Left lung (tissue), 10 donors: Measurements from ENCODE around the gene NFE2L3. TPM values are rescaled to one million over a fixed set of nuclear protein-coding genes. Genes with fewer than 3 reads are reported as not detected.
A peak's percentile ranks its signal among the peaks of the same experiment; 100 is the strongest.
"Not testable (repeated sequence)": the region's sequence is repeated elsewhere in the genome, so short reads cannot be mapped to it uniquely, and the experiment has no call there.

Experiments
- ATAC-seq: fragments of 200-7000 bp; cut with Tn5 transposase; one replicate; pipeline ENCODE4 v1.9.1; 2020; ENCODE audit warnings: moderate library complexity
- DNase-seq, 4 donors: peaks; one replicate each; pipeline ENCODE4 v3.0.0-alpha.2; 2013 to 2020
- H3K27ac ChIP-seq, 2 donors: fragments of 200-600 bp; sonication (generic) in 1 of 2; one replicate each; pipeline versions ENCODE4 v1.5.0 to v1.8.0; 2020 to 2021
- H3K27me3 ChIP-seq, 2 donors: fragments of 200-600 bp; sonication (generic) in 1 of 2; one replicate each; pipeline versions ENCODE4 v1.5.0 to v1.8.0; 2020 to 2021
- H3K36me3 ChIP-seq, 2 donors: fragments of 200-600 bp; sonication (generic) in 1 of 2; one replicate each; pipeline versions ENCODE4 v1.5.0 to v1.8.0; 2020 to 2021
- H3K4me1 ChIP-seq, 2 donors: fragments of 200-600 bp; one replicate each; pipeline ENCODE4 v1.8.0; 2021
- H3K4me3 ChIP-seq, 2 donors: fragments of 200-600 bp; sonication (generic) in 1 of 2; one replicate each; pipeline versions ENCODE4 v1.5.0 to v1.8.0; 2020 to 2021; ENCODE audit warnings: mild to moderate bottlenecking in 1 of 2
- H3K9me3 ChIP-seq, 2 donors: fragments of 200-600 bp; sonication (generic) in 1 of 2; one replicate each; pipeline versions ENCODE4 v1.5.0 to v1.8.0; 2020 to 2021
- CTCF ChIP-seq, 2 donors: fragments of 200-600 bp; sonication (generic) in 1 of 2; IDR thresholded peaks; one replicate each; pipeline versions ENCODE4 v1.5.0 to v1.8.0; 2021; ENCODE audit warnings: antibody characterized with exemption in 2 of 2
- intact Hi-C, 2 donors: fragments of 100-400 bp; cut with DNase I; formaldehyde crosslinking; loops; one replicate each; pipeline versions ENCODE4 v1.11.2 to v1.14.2; 2022
- polyA plus RNA-seq, 6 donors: library from polyadenylated mRNA; unstranded; fragments of 120-200 nt; gene quantifications; one replicate each; pipeline ENCODE4 v1.2.1, GENCODE V29; 2013; ENCODE audit not compliant: insufficient read length in 6 of 6
- total RNA-seq, 2 donors: library from RNA; stranded (reverse); fragmentation: NEBNext Ultra II Directional; extraction: Animal tissue kit (Norgen Biotek cat#: 25700); gene quantifications; one replicate each; pipeline ENCODE4 v1.2.1, GENCODE V29; 2021
- donor health status: DM: no; HTN: yes; CAD: no.
- donor health status: DM: no; HTN: no; CAD: no.

The NFE2L3 gene
- total and polyA plus RNA-seq, 8 donors: 4.9 to 20.8 (median 19.1) TPM

- H3K27ac ChIP-seq: no peak overlapping the region
- H3K4me3 ChIP-seq: no peak overlapping the region
- no peaks in the 10 kb centered on the region for H3K27me3 ChIP-seq
- intact Hi-C loops: no loop called here
- TF ChIP-seq CTCF (IDR thresholded peaks at IDR 0.05): no peak
- ATAC-seq: no peak
- H3K4me1 ChIP-seq: peaks cover 3 to 10% of the 10 kb centered on the region in 2 donors
- H3K9me3 ChIP-seq: no peaks in the 10 kb centered on the region
- no peak for DNase-seq
- no peaks in the 10 kb centered on the region for H3K36me3 ChIP-seq
Observed at GRCh38 chr7:26145238-26145637, 6.8 kb upstream of the NFE2L3 start.

- H3K36me3 ChIP-seq: no peaks in the 10 kb centered on the region
- no peak overlapping the region for H3K4me3 ChIP-seq
- TF ChIP-seq CTCF (IDR thresholded peaks at IDR 0.05): no peak
- peaks cover 0 to 3% of the 10 kb centered on the region in 2 donors for H3K27me3 ChIP-seq
- no peak overlapping the region for H3K27ac ChIP-seq
- H3K9me3 ChIP-seq: no peaks in the 10 kb centered on the region
- intact Hi-C loops: no loop called here
- DNase-seq (peak in 1 of 4 donors; percentile 74), ATAC-seq (peak; percentile 74)
- peaks cover 0 to 5% of the 10 kb centered on the region in 2 donors for H3K4me1 ChIP-seq
Observed at GRCh38 chr7:26147030-26147429, 5.0 kb upstream of the NFE2L3 start.

GRCh38 chr7:26147646-26148306 is 4.2 kb upstream of the NFE2L3 start:
- not testable (repeated sequence) for H3K9me3 ChIP-seq, H3K27me3 ChIP-seq, ATAC-seq

GRCh38 chr7:26148307-26148700 is 3.7 kb upstream of the NFE2L3 start:
- ATAC-seq, H3K9me3 ChIP-seq, H3K36me3 ChIP-seq, H3K27ac ChIP-seq, H3K4me3 ChIP-seq, intact Hi-C loops, DNase-seq: not testable (repeated sequence)
- Histone ChIP-seq H3K27me3 (peaks cover 0 to 15% of the 10 kb centered on the region in 2 donors), H3K4me1 (peaks cover 4 to 11% of the 10 kb centered on the region in 2 donors)

More at GRCh38 chr7:26147646-26148306, 4.2 kb upstream of the NFE2L3 start:
- H3K4me1 ChIP-seq, H3K27ac ChIP-seq, H3K36me3 ChIP-seq, intact Hi-C loops, H3K4me3 ChIP-seq, DNase-seq: not testable (repeated sequence)

DNA sequence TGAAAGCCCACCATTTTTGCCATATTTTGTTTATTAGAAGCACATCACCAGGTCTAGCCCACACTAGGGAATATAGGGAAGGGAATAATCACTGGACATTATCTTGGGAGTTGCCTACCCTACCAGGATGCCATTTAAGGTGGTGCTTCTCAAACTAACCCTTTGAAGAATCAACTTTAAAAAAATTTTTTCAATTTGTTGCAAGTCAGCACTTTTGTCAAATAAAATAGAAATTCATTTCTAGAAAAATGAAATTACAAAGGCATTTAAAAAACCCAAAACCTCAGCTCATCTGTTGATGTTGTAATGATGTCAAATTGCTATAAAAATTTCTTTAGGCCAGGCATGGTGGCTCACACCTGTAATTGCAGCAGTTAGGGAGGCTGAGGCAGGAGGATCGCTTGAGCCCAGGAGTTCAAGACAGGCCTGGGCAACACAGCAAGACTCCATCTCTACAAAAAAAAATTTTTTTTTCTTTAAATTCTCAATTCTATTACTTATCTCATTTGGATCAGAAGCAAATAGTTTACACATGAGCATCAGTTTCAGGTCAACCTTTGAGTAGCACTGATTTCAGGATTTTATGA is 2.5 kb upstream of the NFE2L3 start:
- Histone ChIP-seq H3K4me3 (no peak overlapping the region), H3K36me3 (no peaks in the 10 kb centered on the region), H3K27me3 (peaks cover 0 to 18% of the 10 kb centered on the region in 2 donors), H3K9me3 (no peaks in the 10 kb centered on the region), H3K27ac (no peak overlapping the region), H3K4me1 (peaks cover 4 to 23% of the 10 kb centered on the region in 2 donors)
- DNase-seq (no peak), ATAC-seq (no peak)
- intact Hi-C loops: no loop called here
- TF ChIP-seq CTCF (IDR thresholded peaks at IDR 0.05): no peak

DNA sequence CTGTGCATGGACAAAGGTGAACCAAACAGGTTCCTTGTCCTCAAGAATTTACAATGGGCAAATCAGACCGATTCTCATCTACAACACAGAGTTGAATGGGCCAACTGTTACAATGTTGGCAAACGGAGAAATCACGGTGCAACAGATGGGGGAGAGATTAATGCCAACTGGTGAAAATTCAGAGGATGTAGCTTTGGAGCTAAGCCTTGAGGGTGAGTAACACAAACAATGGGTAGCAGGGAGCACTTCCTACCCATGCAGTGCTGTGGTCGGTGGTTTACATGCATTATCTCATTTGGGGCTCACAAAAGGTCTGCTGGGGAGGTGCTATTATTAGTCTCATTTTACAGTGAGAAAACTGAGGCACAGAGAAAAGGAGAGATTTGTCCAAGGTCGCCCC is 902 bp upstream of the NFE2L3 start:
- peaks cover 0 to 18% of the 10 kb centered on the region in 2 donors for H3K27me3 ChIP-seq
- DNase-seq: no peak
- intact Hi-C loops: no loop called here

More for the DNA sequence above, 902 bp upstream of the NFE2L3 start:
- no peak for ATAC-seq
- no peak for TF ChIP-seq CTCF (IDR thresholded peaks at IDR 0.05)
- Histone ChIP-seq H3K4me1 (peaks cover 12 to 38% of the 10 kb centered on the region in 2 donors), H3K4me3 (no peak overlapping the region), H3K9me3 (no peaks in the 10 kb centered on the region), H3K36me3 (no peaks in the 10 kb centered on the region), H3K27ac (no peak overlapping the region)
